Neuronal stem cell (in vitro differentiated cells): Measurements from ENCODE around the gene LITAF.
A peak's percentile ranks its signal among the peaks of the same experiment; 100 is the strongest.

Experiments
- DNase-seq: peaks from one replicate; pipeline ENCODE4 v3.0.0-alpha.2; 2013; ENCODE audit warnings: low spot score
- H2AFZ ChIP-seq: one replicate; pipeline ENCODE4 v1.6.1; 2013; ENCODE audit warnings: mild to moderate bottlenecking, low read length, inconsistent platforms
- H2AK5ac ChIP-seq: 2 replicates; pipeline ENCODE4 v1.6.1; 2013; ENCODE audit warnings: low read depth, mild to moderate bottlenecking, inconsistent platforms, low read length, moderate library complexity, mixed read lengths
- H2BK120ac ChIP-seq: 2 replicates; pipeline ENCODE4 v1.6.1; 2013; ENCODE audit warnings: low read depth, mild to moderate bottlenecking, inconsistent platforms, low read length, moderate library complexity, mixed read lengths
- H2BK12ac ChIP-seq: one replicate; pipeline ENCODE4 v1.6.1; 2013; ENCODE audit warnings: low read length, inconsistent platforms
- H2BK15ac ChIP-seq: 2 replicates; pipeline ENCODE4 v1.6.1; 2013; ENCODE audit warnings: mild to moderate bottlenecking, low read length, inconsistent platforms, mixed read lengths
- H2BK5ac ChIP-seq: one replicate; pipeline ENCODE4 v1.6.1; 2013; ENCODE audit warnings: inconsistent platforms, mild to moderate bottlenecking, low read length, moderate library complexity
- H3K14ac ChIP-seq: one replicate; pipeline ENCODE4 v1.6.1; 2013; ENCODE audit warnings: low read length, inconsistent platforms
- H3K18ac ChIP-seq: 2 replicates; pipeline ENCODE4 v1.6.1; 2013; ENCODE audit warnings: low read length, inconsistent platforms
- H3K23ac ChIP-seq: 2 replicates; pipeline ENCODE4 v1.6.1; 2013; ENCODE audit warnings: low read depth, mild to moderate bottlenecking, mixed read lengths, low read length, inconsistent platforms; ENCODE audit not compliant: poor library complexity
- H3K27ac ChIP-seq: replicated peaks from 3 replicates; pipeline ENCODE4 v1.5.1; 2013; ENCODE audit warnings: low read length, inconsistent platforms
- H3K27me3 ChIP-seq, 3 experiments: 2 replicates each; pipeline ENCODE4 v1.6.1; 2013; ENCODE audit warnings: low read length in 3 of 3, mild to moderate bottlenecking in 2 of 3, inconsistent platforms in 1 of 3, low read depth in 1 of 3, mixed read lengths in 1 of 3, moderate library complexity in 1 of 3; ENCODE audit not compliant: control insufficient read depth in 3 of 3, insufficient read depth in 3 of 3
- H3K36me3 ChIP-seq, 2 donors: replicated peaks in 1 of 2; 2 replicates each; pipeline ENCODE4 v1.6.1; 2013; ENCODE audit warnings: low read length in 2 of 2; ENCODE audit not compliant: control insufficient read depth in 2 of 2, insufficient read depth in 2 of 2
- H3K4ac ChIP-seq: 2 replicates; pipeline ENCODE4 v1.6.1; 2013; ENCODE audit warnings: inconsistent platforms, mild to moderate bottlenecking, low read length, moderate library complexity
- H3K4me1 ChIP-seq, 2 donors: 1 replicate in 1 of 2; 2 replicates in 1 of 2; pipeline ENCODE4 v1.6.1; 2013; ENCODE audit warnings: low read length in 2 of 2, low read depth in 1 of 2; ENCODE audit not compliant: control insufficient read depth in 2 of 2, insufficient read depth in 1 of 2
- H3K4me2 ChIP-seq: one replicate; pipeline ENCODE4 v1.6.1; 2013; ENCODE audit warnings: mild to moderate bottlenecking, low read length, inconsistent platforms; ENCODE audit not compliant: insufficient read depth, poor library complexity, severe bottlenecking
- H3K4me3 ChIP-seq, 2 donors: 2 replicates each; pipeline ENCODE4 v1.5.1; 2013; ENCODE audit warnings: low read length in 2 of 2, mild to moderate bottlenecking in 2 of 2, inconsistent platforms in 1 of 2, moderate library complexity in 1 of 2
- H3K79me1 ChIP-seq: one replicate; pipeline ENCODE4 v1.6.1; 2013; ENCODE audit warnings: low read depth, mild to moderate bottlenecking, inconsistent platforms, low read length, moderate library complexity
- H3K9ac ChIP-seq: one replicate; pipeline ENCODE4 v1.6.1; 2013; ENCODE audit warnings: mild to moderate bottlenecking, low read depth, low read length, inconsistent platforms; ENCODE audit not compliant: poor library complexity
- H3K9me3 ChIP-seq, 2 donors: replicated peaks in 1 of 2; 2 replicates each; pipeline versions ENCODE3 to v1.6.1; 2013; ENCODE audit warnings: low read length in 2 of 2, mild to moderate bottlenecking in 2 of 2, inconsistent platforms in 1 of 2, low read depth in 1 of 2, mixed read lengths in 1 of 2, moderate library complexity in 1 of 2; ENCODE audit not compliant: control insufficient read depth in 2 of 2, insufficient read depth in 1 of 2
- H4K8ac ChIP-seq: one replicate; pipeline ENCODE4 v1.6.1; 2013; ENCODE audit warnings: low read depth, mild to moderate bottlenecking, inconsistent platforms, low read length, moderate library complexity
- H4K91ac ChIP-seq: one replicate; pipeline ENCODE4 v1.6.1; 2013; ENCODE audit warnings: low read length, low read depth, mild to moderate bottlenecking, inconsistent platforms; ENCODE audit not compliant: poor library complexity
- WGBS, 2 donors: extraction: QIAGEN DNeasy Blood & Tissue Kit; methylation state at CpG; one replicate each; pipeline ENCODE4 v1.1.7; 2013; ENCODE audit warnings: missing lambda C conversion rate in 2 of 2, mixed read lengths in 1 of 2; ENCODE audit not compliant: insufficient read length in 2 of 2, insufficient replicate concordance in 1 of 2; ENCODE audit errors: extremely low coverage in 2 of 2; 5-methylcytosine and 5-hydroxymethylcytosine counted together

LITAF gene

DNA sequence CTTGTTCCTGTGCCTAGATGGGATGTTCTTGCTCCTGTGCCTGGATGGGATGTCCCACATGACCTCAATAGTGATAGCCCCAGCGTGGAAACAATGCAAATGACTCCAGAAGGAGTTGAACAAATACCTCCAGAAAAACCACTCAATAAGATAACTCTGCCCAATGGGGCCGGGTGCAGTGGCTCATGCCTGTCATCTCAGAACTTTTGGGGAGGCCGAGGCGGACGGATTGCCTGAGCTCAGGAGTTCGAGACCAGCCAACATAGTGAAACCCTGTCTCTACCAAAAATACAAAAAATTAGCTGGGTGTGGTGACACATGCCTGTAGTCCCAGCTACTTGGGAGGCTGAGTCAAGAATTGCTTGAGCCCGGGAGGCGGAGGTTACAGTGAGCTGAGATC is 15.2 kb upstream of the LITAF start:
- H3K4ac ChIP-seq: no peak overlapping the region
- no peaks in the 10 kb centered on the region for H3K36me3 ChIP-seq
- peaks cover 0 to 18% (median 0%) of the 10 kb centered on the region in 3 experiments for H3K27me3 ChIP-seq
- no peaks in the 10 kb centered on the region for H3K79me1 ChIP-seq
- no CpG with 5 or more reads among the region's 8 CpGs for WGBS, 2 donors
- H3K27ac ChIP-seq: no peak overlapping the region
- no peak overlapping the region for H3K18ac ChIP-seq
- H3K4me1 ChIP-seq: peaks cover 3 to 8% of the 10 kb centered on the region in 2 donors
- no peak overlapping the region for H2AK5ac ChIP-seq
- H4K8ac ChIP-seq: no peak overlapping the region
- no peak overlapping the region for H2BK120ac ChIP-seq
- no peak overlapping the region for H3K9ac ChIP-seq
- H2BK15ac ChIP-seq: no peak overlapping the region
- H3K4me3 ChIP-seq: no peak overlapping the region
- no peaks in the 10 kb centered on the region for H3K9me3 ChIP-seq
- no peak overlapping the region for H3K23ac ChIP-seq
- no peak for DNase-seq
- H2AFZ ChIP-seq: no peak overlapping the region
- H3K4me2 ChIP-seq: no peak overlapping the region
- no peak overlapping the region for H4K91ac ChIP-seq
- no peak overlapping the region for H2BK5ac ChIP-seq
- H3K14ac ChIP-seq: no peak overlapping the region
- H2BK12ac ChIP-seq: no peak overlapping the region

DNA sequence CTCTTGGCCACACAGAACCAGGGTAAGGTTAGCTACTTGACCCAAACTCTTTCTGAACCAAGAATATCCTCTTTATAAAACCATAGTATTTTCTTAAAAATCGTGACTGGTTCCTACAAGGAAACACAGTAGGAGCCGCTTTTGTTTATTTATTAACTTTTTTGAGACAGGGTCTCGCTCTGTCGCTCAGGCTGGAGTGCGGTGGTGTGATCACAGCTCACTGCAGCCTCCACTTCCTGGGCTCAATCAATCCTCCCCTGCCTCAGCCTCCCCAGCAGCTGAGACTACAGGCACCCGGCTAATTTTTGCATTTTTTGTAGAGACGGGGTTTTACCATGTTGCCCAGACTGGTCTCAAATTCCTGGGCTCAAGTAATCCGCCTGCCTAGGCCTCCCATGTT is 14.7 kb upstream of the LITAF start:
- no peak overlapping the region for H3K18ac ChIP-seq
- no peak overlapping the region for H4K91ac ChIP-seq
- no peak overlapping the region for H2BK120ac ChIP-seq
- H3K23ac ChIP-seq: no peak overlapping the region
- H2AK5ac ChIP-seq: no peak overlapping the region
- peaks cover 3 to 8% of the 10 kb centered on the region in 2 donors for H3K4me1 ChIP-seq
- H3K79me1 ChIP-seq: no peaks in the 10 kb centered on the region
- H3K4ac ChIP-seq: no peak overlapping the region
- H2AFZ ChIP-seq: no peak overlapping the region
- H3K4me2 ChIP-seq: no peak overlapping the region
- H3K27me3 ChIP-seq: peaks cover 0 to 18% (median 0%) of the 10 kb centered on the region in 3 experiments
- WGBS, 2 donors: no CpG with 5 or more reads among the region's 8 CpGs
- H3K36me3 ChIP-seq: no peaks in the 10 kb centered on the region
- no peak overlapping the region for H4K8ac ChIP-seq
- H3K9ac ChIP-seq: no peak overlapping the region
- no peak overlapping the region for H2BK12ac ChIP-seq
- H3K9me3 ChIP-seq: no peaks in the 10 kb centered on the region
- no peak overlapping the region for H3K4me3 ChIP-seq
- peak overlapping the region; percentile 27 for H2BK15ac ChIP-seq
- no peak overlapping the region for H3K27ac ChIP-seq
- no peak overlapping the region for H2BK5ac ChIP-seq
- H3K14ac ChIP-seq: no peak overlapping the region
- DNase-seq: no peak

DNA sequence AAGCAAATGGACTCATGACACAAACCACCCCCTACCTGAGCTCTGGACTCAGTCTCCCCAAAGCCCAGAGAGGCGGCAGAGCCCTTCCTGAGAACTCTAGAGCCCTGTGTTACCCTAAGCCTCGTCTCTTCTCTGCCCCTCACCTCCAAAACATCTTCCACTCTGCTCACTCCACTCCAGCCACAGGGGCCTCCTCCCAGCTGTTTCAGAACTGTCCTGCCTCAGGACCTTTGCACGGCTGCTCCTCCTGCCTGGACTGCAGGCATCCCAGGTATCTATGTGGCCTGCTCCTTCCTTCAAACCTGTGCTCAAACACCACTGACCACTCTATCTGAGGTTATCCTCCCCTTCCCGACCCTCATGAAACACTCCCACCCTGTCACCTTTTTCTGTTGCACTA is 12.9 kb upstream of the LITAF start:
- Histone ChIP-seq H3K79me1 (no peaks in the 10 kb centered on the region), H3K9ac (no peak overlapping the region), H3K27ac (no peak overlapping the region), H3K23ac (no peak overlapping the region), H3K14ac (no peak overlapping the region), H2BK15ac (peak overlapping the region; percentile 1), H3K27me3 (peaks cover 0 to 10% (median 0%) of the 10 kb centered on the region in 3 experiments), H2BK12ac (no peak overlapping the region), H4K91ac (no peak overlapping the region), H2BK5ac (no peak overlapping the region), H2AK5ac (no peak overlapping the region), H3K18ac (no peak overlapping the region), H3K4ac (no peak overlapping the region), H3K4me3 (no peak overlapping the region), H4K8ac (no peak overlapping the region), H2BK120ac (no peak overlapping the region), H3K4me2 (no peak overlapping the region), H3K4me1 (peaks cover 3 to 11% of the 10 kb centered on the region in 2 donors), H3K36me3 (no peaks in the 10 kb centered on the region), H2AFZ (no peak overlapping the region), H3K9me3 (no peaks in the 10 kb centered on the region)
- DNase-seq: no peak
- no CpG with 5 or more reads among the region's 4 CpGs for WGBS, 2 donors

DNA sequence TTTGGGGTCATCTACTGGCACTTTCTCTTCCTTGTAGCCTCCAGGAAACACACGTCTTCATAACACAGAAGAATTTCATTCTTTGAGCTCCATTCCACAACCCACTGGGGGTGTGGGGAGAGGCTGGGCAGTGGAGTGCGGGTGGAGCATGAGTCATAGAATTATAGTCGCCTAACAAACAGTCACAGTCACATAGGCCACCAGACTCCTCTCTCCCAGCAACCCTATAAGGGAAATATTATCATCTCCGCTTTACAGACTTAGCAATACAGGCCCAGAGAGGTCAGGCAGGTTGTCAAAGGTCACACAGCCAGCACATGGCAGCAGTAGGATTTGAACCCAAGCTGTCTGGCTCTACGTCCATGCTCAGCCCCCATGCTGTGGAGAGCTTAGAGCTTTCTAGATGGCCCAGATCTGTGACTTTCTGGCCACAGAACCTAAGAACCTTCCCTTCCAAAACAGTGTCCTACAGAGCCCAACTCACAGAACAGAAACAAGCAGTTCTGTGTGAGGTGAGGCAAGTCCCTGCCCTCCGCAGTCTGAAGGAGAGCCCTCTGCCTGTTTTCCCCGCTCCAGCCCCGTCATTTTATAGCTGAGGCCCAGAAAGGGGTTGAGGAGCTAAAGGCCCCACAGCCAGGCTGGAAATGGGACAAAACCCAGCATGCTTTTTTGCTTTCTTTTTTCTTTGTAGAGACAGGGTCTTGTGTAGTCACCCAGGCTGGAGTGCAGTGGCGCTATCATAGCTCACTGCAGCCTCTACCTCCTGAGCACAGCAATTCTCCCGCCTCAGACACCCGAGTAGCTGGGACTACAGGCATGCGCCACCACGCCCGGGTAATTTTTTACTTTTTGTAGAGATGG is 10.7 kb upstream of the LITAF start:
- Histone ChIP-seq H3K4me2 (peak overlapping the region; percentile 2), H2BK120ac (peak overlapping the region; percentile 28), H2BK5ac (no peak overlapping the region), H3K4me3 (no peak overlapping the region), H3K27me3 (peaks cover 0 to 7% (median 0%) of the 10 kb centered on the region in 3 experiments), H3K4ac (no peak overlapping the region), H3K4me1 (peaks cover 3 to 7% of the 10 kb centered on the region in 2 donors), H2BK12ac (no peak overlapping the region), H3K36me3 (no peaks in the 10 kb centered on the region), H4K91ac (no peak overlapping the region), H3K23ac (no peak overlapping the region), H3K14ac (no peak overlapping the region), H3K79me1 (no peaks in the 10 kb centered on the region), H4K8ac (no peak overlapping the region), H2AFZ (peak overlapping the region; percentile 48), H2BK15ac (no peak overlapping the region), H3K9ac (no peak overlapping the region), H2AK5ac (peak overlapping the region; percentile 2), H3K9me3 (no peaks in the 10 kb centered on the region), H3K18ac (peak overlapping the region; percentile 65), H3K27ac (no peak overlapping the region)
- no CpG with 5 or more reads among the region's 14 CpGs for WGBS, 2 donors
- no peak for DNase-seq
